ENCODE measurements around the gene KREMEN1. TPM values are rescaled to one million over a fixed set of nuclear protein-coding genes. Genes with fewer than 3 reads are reported as not detected.

Gene KREMEN1
- total and polyA plus RNA-seq, 2 experiments from 2014 or later: 1.8 to 3.8 TPM

DNA sequence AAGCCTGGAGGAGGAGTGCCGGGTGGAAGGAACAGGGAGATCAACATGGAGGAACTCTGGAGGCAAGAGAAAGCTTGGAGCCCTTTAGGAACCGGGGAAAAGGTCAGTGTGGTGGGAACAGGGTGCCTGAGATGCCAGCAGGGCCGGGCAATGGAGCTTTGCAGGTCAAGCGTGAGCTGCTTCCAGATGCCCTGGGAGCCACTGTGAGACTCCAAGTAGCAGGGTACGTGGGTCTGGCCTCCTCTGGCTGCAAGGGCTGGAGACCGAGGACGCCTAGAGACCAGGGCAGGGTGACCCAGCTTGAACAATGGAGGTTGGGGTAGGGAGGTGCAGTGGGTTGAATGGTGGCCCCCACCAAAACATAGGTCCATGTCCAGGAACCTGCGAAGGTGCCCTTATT, 117.2 kb downstream of the KREMEN1 start:
- Mint-ChIP-seq H3K9me3 (peaks cover 4% of the 10 kb centered on the region; the same call in 1 of the 3 replicates), H3K27me3 (ENCODE audit: insufficient read depth, low read depth, poor library complexity) (peaks cover 6% of the 10 kb centered on the region), H3K4me1 (no peaks in the 10 kb centered on the region), H3K4me3 (no peak overlapping the region), H3K36me3 (ENCODE audit: low read depth) (peaks cover 2% of the 10 kb centered on the region; the same call in 2 of the 3 replicates), H3K27ac (no peak overlapping the region)
- Histone ChIP-seq H3K36me3 (ENCODE audit: insufficient read depth) (no peaks in the 10 kb centered on the region), H3K27me3 (ENCODE audit: insufficient read depth) (no peaks in the 10 kb centered on the region), H3K9me2 (ENCODE audit: insufficient read depth) (no peaks in the 10 kb centered on the region), H3K27ac (ENCODE audit: low read depth) (no peak overlapping the region), H2AFZ (no peak overlapping the region), H3K4me2 (no peak overlapping the region), H3F3A (replicated peaks; ENCODE audit: low read depth) (no peaks in the 10 kb centered on the region), H3K4me1 (ENCODE audit: insufficient read depth) (no peaks in the 10 kb centered on the region; the same call in 1 of the 2 replicates), H3K4me3 (no peak overlapping the region), H3K79me2 (replicated peaks; ENCODE audit: insufficient read depth) (no peaks in the 10 kb centered on the region), H4K20me1 (replicated peaks; ENCODE audit: insufficient read depth) (no peaks in the 10 kb centered on the region)
- ATAC-seq (no peak), DNase-seq (ENCODE audit: low spot score) (no peak)
- TF ChIP-seq CREB1 (CRISPR knock-in tag; IDR thresholded peaks at IDR 0.05; ENCODE audit: low read depth) (no peak), JUNB (IDR thresholded peaks at IDR 0.05; ENCODE audit: unreplicated experiment) (no peak), ZNF331 (CRISPR knock-in tag; IDR thresholded peaks at IDR 0.05; ENCODE audit: low read depth) (no peak), EZH2 (IDR thresholded peaks at IDR 0.05; ENCODE audit: low read depth, unreplicated experiment) (no peak), EZH2phosphoT487 (IDR thresholded peaks at IDR 0.05; ENCODE audit: unreplicated experiment) (no peak)
- TF ChIP-seq, protein P1, sequence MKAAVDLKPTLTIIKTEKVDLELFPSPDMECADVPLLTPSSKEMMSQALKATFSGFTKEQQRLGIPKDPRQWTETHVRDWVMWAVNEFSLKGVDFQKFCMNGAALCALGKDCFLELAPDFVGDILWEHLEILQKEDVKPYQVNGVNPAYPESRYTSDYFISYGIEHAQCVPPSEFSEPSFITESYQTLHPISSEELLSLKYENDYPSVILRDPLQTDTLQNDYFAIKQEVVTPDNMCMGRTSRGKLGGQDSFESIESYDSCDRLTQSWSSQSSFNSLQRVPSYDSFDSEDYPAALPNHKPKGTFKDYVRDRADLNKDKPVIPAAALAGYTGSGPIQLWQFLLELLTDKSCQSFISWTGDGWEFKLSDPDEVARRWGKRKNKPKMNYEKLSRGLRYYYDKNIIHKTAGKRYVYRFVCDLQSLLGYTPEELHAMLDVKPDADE (IDR thresholded peaks at IDR 0.05): no peak
- TF ChIP-seq, protein P2, sequence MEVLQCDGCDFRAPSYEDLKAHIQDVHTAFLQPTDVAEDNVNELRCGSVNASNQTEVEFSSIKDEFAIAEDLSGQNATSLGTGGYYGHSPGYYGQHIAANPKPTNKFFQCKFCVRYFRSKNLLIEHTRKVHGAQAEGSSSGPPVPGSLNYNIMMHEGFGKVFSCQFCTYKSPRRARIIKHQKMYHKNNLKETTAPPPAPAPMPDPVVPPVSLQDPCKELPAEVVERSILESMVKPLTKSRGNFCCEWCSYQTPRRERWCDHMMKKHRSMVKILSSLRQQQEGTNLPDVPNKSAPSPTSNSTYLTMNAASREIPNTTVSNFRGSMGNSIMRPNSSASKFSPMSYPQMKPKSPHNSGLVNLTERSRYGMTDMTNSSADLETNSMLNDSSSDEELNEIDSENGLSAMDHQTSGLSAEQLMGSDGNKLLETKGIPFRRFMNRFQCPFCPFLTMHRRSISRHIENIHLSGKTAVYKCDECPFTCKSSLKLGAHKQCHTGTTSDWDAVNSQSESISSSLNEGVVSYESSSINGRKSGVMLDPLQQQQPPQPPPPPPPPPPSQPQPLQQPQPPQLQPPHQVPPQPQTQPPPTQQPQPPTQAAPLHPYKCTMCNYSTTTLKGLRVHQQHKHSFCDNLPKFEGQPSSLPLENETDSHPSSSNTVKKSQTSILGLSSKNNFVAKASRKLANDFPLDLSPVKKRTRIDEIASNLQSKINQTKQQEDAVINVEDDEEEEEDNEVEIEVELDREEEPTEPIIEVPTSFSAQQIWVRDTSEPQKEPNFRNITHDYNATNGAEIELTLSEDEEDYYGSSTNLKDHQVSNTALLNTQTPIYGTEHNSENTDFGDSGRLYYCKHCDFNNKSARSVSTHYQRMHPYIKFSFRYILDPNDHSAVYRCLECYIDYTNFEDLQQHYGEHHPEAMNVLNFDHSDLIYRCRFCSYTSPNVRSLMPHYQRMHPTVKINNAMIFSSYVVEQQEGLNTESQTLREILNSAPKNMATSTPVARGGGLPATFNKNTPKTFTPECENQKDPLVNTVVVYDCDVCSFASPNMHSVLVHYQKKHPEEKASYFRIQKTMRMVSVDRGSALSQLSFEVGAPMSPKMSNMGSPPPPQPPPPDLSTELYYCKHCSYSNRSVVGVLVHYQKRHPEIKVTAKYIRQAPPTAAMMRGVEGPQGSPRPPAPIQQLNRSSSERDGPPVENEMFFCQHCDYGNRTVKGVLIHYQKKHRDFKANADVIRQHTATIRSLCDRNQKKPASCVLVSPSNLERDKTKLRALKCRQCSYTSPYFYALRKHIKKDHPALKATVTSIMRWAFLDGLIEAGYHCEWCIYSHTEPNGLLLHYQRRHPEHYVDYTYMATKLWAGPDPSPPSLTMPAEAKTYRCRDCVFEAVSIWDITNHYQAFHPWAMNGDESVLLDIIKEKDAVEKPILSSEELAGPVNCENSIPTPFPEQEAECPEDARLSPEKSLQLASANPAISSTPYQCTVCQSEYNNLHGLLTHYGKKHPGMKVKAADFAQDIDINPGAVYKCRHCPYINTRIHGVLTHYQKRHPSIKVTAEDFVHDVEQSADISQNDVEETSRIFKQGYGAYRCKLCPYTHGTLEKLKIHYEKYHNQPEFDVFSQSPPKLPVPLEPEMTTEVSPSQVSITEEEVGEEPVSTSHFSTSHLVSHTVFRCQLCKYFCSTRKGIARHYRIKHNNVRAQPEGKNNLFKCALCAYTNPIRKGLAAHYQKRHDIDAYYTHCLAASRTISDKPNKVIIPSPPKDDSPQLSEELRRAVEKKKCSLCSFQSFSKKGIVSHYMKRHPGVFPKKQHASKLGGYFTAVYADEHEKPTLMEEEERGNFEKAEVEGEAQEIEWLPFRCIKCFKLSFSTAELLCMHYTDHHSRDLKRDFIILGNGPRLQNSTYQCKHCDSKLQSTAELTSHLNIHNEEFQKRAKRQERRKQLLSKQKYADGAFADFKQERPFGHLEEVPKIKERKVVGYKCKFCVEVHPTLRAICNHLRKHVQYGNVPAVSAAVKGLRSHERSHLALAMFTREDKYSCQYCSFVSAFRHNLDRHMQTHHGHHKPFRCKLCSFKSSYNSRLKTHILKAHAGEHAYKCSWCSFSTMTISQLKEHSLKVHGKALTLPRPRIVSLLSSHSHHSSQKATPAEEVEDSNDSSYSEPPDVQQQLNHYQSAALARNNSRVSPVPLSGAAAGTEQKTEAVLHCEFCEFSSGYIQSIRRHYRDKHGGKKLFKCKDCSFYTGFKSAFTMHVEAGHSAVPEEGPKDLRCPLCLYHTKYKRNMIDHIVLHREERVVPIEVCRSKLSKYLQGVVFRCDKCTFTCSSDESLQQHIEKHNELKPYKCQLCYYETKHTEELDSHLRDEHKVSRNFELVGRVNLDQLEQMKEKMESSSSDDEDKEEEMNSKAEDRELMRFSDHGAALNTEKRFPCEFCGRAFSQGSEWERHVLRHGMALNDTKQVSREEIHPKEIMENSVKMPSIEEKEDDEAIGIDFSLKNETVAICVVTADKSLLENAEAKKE (CRISPR knock-in tag; IDR thresholded peaks at IDR 0.05): no peak
